ENCODE results near the gene PLXNA1. TPM values are rescaled to one million over a fixed set of nuclear protein-coding genes. Genes with fewer than 3 reads are reported as not detected.

Gene PLXNA1
- total RNA-seq, 2 donors from 2014 or later, result 7.1 to 9.3 TPM

DNA sequence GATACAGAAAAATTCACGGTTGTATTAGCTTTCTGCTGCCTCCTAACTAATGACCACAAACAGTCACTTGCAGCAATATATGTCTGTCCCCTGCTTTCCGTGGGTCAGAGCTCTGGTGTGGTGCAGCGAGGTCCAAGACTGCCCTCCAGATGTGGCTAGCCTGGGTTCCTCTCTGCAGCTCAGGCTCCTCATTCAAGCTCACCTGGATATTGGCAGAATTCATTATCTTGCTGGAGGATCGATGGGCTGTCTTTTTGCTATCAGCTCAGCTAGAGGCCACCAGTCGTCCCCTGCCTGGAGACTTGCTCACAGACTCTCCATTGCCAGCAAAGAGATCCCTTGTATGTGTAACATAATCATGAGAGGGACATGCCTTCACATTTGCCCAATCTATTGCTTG is 12.8 kb upstream of the PLXNA1 start:
- H3K27me3 Mint-ChIP-seq, result peaks cover 8% of the 10 kb centered on the region
- no peak overlapping the region for H3K4me3 Mint-ChIP-seq
- no peak overlapping the region for H3K27ac Mint-ChIP-seq
- peaks cover 11% of the 10 kb centered on the region for H3K9me3 Mint-ChIP-seq
- no peaks in the 10 kb centered on the region for H3K36me3 Mint-ChIP-seq (ENCODE audit: low read depth)
- ATAC-seq (replicated peaks), result no peak
- H3K4me1 Mint-ChIP-seq, result no peaks in the 10 kb centered on the region

- Mint-ChIP-seq H3K27ac (no peak overlapping the region), H3K4me3 (no peak overlapping the region), H3K9me3 (peaks cover 14% of the 10 kb centered on the region), H3K4me1 (no peaks in the 10 kb centered on the region), H3K36me3 (ENCODE audit: low read depth) (no peaks in the 10 kb centered on the region), H3K27me3 (peaks cover 10% of the 10 kb centered on the region)
- no peak for ATAC-seq (replicated peaks)
Measured at GRCh38 chr3:126970921-126971320, 12.0 kb upstream of the PLXNA1 start.

- Mint-ChIP-seq H3K27me3 (peaks cover 10% of the 10 kb centered on the region), H3K27ac (no peak overlapping the region), H3K4me3 (no peak overlapping the region), H3K4me1 (no peaks in the 10 kb centered on the region), H3K9me3 (peaks cover 14% of the 10 kb centered on the region), H3K36me3 (ENCODE audit: low read depth) (no peaks in the 10 kb centered on the region)
- ATAC-seq (replicated peaks), result no peak
Measured at GRCh38 chr3:126971891-126972351, 11.0 kb upstream of the PLXNA1 start.

DNA sequence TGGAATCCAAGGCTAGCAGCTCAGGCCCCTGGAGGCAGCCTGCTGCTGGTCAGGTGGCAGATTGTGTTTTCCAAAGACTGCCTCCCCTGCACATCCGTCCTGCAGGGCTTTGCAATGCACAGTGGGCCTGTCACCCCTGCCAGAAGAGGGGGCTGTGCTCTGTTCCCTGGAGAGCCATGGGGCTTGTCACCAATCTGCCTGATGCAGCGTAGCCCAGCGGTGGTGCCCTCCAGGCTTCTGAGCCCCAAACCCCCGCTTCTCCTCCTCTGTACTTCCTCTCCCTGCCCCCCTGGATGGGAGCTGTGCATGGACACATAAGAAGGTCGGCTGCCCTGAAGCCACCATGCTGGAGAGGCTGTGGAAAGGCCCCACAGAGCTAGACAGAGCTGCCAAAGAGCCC is 10.0 kb upstream of the PLXNA1 start:
- Mint-ChIP-seq H3K27ac (no peak overlapping the region), H3K4me1 (no peaks in the 10 kb centered on the region), H3K9me3 (peaks cover 14% of the 10 kb centered on the region), H3K36me3 (ENCODE audit: low read depth) (no peaks in the 10 kb centered on the region), H3K27me3 (peaks cover 10% of the 10 kb centered on the region), H3K4me3 (no peak overlapping the region)
- no peak for ATAC-seq (replicated peaks)

- no peaks in the 10 kb centered on the region for H3K36me3 Mint-ChIP-seq (ENCODE audit: low read depth)
- no peaks in the 10 kb centered on the region for H3K4me1 Mint-ChIP-seq
- H3K27ac Mint-ChIP-seq, result no peak overlapping the region
- H3K4me3 Mint-ChIP-seq, result no peak overlapping the region
- ATAC-seq (replicated peaks), result no peak
- peaks cover 14% of the 10 kb centered on the region for H3K9me3 Mint-ChIP-seq
- H3K27me3 Mint-ChIP-seq, result peaks cover 10% of the 10 kb centered on the region
Measured at GRCh38 chr3:126973814-126974213, 9.1 kb upstream of the PLXNA1 start.

GRCh38 chr3:126974756-126975155 is 8.2 kb upstream of the PLXNA1 start:
- no peak for ATAC-seq (replicated peaks)
- Mint-ChIP-seq H3K27ac (no peak overlapping the region), H3K9me3 (peaks cover 14% of the 10 kb centered on the region), H3K4me3 (no peak overlapping the region), H3K4me1 (no peaks in the 10 kb centered on the region), H3K27me3 (peaks cover 10% of the 10 kb centered on the region), H3K36me3 (ENCODE audit: low read depth) (no peaks in the 10 kb centered on the region)

- peaks cover 14% of the 10 kb centered on the region for H3K9me3 Mint-ChIP-seq
- H3K4me3 Mint-ChIP-seq, result no peak overlapping the region
- H3K27me3 Mint-ChIP-seq, result peaks cover 7% of the 10 kb centered on the region
Measured at GRCh38 chr3:126976906-126977305, 6.0 kb upstream of the PLXNA1 start.

DNA sequence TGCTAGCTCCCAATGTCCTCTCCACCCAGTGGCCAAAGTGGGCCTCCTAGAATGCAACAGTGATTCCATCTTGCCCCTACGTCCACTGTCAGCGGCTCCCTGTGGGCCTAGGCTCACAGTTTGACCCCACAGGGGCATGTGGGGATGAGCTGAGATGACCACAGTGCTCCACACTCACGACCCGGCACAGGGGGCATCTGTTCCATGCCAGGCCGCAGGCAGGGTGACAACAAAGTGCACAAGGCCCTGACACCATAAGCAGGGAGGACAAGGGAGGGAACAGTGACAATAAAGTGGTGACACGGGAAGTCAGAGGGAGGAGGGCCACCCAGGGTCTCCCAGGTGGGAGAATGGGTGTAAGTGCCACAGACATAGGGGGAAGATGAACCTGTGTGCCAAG is 5.1 kb upstream of the PLXNA1 start:
- Mint-ChIP-seq H3K4me1 (no peaks in the 10 kb centered on the region), H3K27ac (no peak overlapping the region), H3K27me3 (peaks cover 7% of the 10 kb centered on the region), H3K36me3 (ENCODE audit: low read depth) (no peaks in the 10 kb centered on the region), H3K4me3 (no peak overlapping the region), H3K9me3 (peaks cover 14% of the 10 kb centered on the region)
- ATAC-seq (replicated peaks), result no peak

More at GRCh38 chr3:126976906-126977305, 6.0 kb upstream of the PLXNA1 start:
- no peaks in the 10 kb centered on the region for H3K36me3 Mint-ChIP-seq (ENCODE audit: low read depth)
- no peak overlapping the region for H3K27ac Mint-ChIP-seq
- no peak for ATAC-seq (replicated peaks)
- no peaks in the 10 kb centered on the region for H3K4me1 Mint-ChIP-seq

- H3K4me3 Mint-ChIP-seq, result no peak overlapping the region
- H3K9me3 Mint-ChIP-seq, result peaks cover 14% of the 10 kb centered on the region
- no peaks in the 10 kb centered on the region for H3K4me1 Mint-ChIP-seq
- H3K27ac Mint-ChIP-seq, result no peak overlapping the region
- H3K27me3 Mint-ChIP-seq, result peaks cover 7% of the 10 kb centered on the region
- ATAC-seq (replicated peaks), result no peak
- H3K36me3 Mint-ChIP-seq (ENCODE audit: low read depth), result no peaks in the 10 kb centered on the region
Measured at GRCh38 chr3:126978291-126978690, 4.6 kb upstream of the PLXNA1 start.

- no peak for ATAC-seq (replicated peaks)
- Mint-ChIP-seq H3K27me3 (peaks cover 7% of the 10 kb centered on the region), H3K36me3 (ENCODE audit: low read depth) (no peaks in the 10 kb centered on the region), H3K4me3 (no peak overlapping the region), H3K27ac (no peak overlapping the region), H3K9me3 (peaks cover 13% of the 10 kb centered on the region), H3K4me1 (no peaks in the 10 kb centered on the region)
Measured at GRCh38 chr3:126979046-126979628, 3.8 kb upstream of the PLXNA1 start.

GRCh38 chr3:126980266-126980811 is 2.6 kb upstream of the PLXNA1 start:
- H3K4me1 Mint-ChIP-seq, result no peaks in the 10 kb centered on the region
- no peaks in the 10 kb centered on the region for H3K27me3 Mint-ChIP-seq
- peaks cover 1% of the 10 kb centered on the region for H3K9me3 Mint-ChIP-seq
- H3K27ac Mint-ChIP-seq, result no peak overlapping the region
- ATAC-seq (replicated peaks), result no peak
- no peak overlapping the region for H3K4me3 Mint-ChIP-seq
- H3K36me3 Mint-ChIP-seq (ENCODE audit: low read depth), result no peaks in the 10 kb centered on the region

DNA sequence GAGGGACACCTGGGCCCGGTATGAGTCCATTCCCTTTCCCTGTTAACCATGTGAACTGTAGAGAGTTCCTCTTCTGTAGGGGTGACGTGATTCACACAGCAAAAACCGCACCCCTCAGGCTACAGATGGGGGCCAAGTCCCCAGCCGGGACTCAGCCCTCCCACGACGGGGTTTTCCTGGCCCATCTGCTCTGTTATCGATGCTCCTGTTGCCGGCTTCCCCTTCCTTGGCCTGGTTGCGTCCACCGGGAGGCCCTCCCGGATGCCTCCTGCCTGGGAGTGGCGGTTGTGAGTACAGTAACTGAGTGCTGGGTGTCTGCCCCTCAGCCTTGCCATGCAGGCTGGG is 817 bp upstream of the PLXNA1 start:
- Mint-ChIP-seq H3K27me3 (no peaks in the 10 kb centered on the region), H3K4me3 (peak overlapping the region; percentile 82)

GRCh38 chr3:126983276-126983652 is 349 bp downstream of the PLXNA1 start:
- H3K27ac Mint-ChIP-seq, result no peak overlapping the region
- H3K9me3 Mint-ChIP-seq, result no peaks in the 10 kb centered on the region
- H3K4me3 Mint-ChIP-seq, result no peak overlapping the region
- no peaks in the 10 kb centered on the region for H3K27me3 Mint-ChIP-seq
- ATAC-seq (replicated peaks), result no peak
- peaks cover 5% of the 10 kb centered on the region for H3K4me1 Mint-ChIP-seq
- no peaks in the 10 kb centered on the region for H3K36me3 Mint-ChIP-seq (ENCODE audit: low read depth)

More for the DNA sequence above, 817 bp upstream of the PLXNA1 start:
- no peaks in the 10 kb centered on the region for H3K36me3 Mint-ChIP-seq (ENCODE audit: low read depth)
- H3K4me1 Mint-ChIP-seq, result peaks cover 2% of the 10 kb centered on the region
- H3K9me3 Mint-ChIP-seq, result no peaks in the 10 kb centered on the region
- H3K27ac Mint-ChIP-seq, result peak overlapping the region; percentile 63
- ATAC-seq (replicated peaks), result peak; percentile 67

GRCh38 chr3:126983653-126984390 is 907 bp downstream of the PLXNA1 start:
- Mint-ChIP-seq H3K4me1 (peaks cover 5% of the 10 kb centered on the region), H3K4me3 (peak overlapping the region; percentile 39), H3K36me3 (ENCODE audit: low read depth) (no peaks in the 10 kb centered on the region), H3K27ac (no peak overlapping the region), H3K27me3 (no peaks in the 10 kb centered on the region), H3K9me3 (no peaks in the 10 kb centered on the region)
- ATAC-seq (replicated peaks), result no peak
